OCI-LY7 (cell line): Measurements from ENCODE around the gene LANCL2. TPM values are rescaled to one million over a fixed set of nuclear protein-coding genes. Genes with fewer than 3 reads are reported as not detected.

Experiments used
- BruUV-seq: library from RNA; stranded (reverse); fragments of 400-500 nt; replicated peaks from 2 replicates; lab custom pipeline; 2021; lab: Mats Ljungman, UMichigan
- CTCF ChIA-PET: fragments of 300-600 bp; sonication (Branson Sonifier 250); formaldehyde crosslinking; loops from one replicate; lab custom pipeline; 2022; ENCODE audit warnings: antibody characterized with exemption; ENCODE audit not compliant: unreplicated experiment; lab: Charles Lee
- POLR2A ChIA-PET: fragments of 300-600 bp; sonication (Branson Sonifier 250); formaldehyde crosslinking; loops from one replicate; lab custom pipeline; 2022; ENCODE audit warnings: antibody characterized with exemption; lab: Charles Lee
- DNase-seq: peaks from one replicate; pipeline ENCODE4 v3.0.0-alpha.2; 2015; ENCODE audit warnings: low spot score
- H2AFZ ChIP-seq: fragments of 200-600 bp; sonication (generic), shearing (Covaris generic); 2 replicates; pipeline ENCODE4 v1.6.1; 2014; ENCODE audit warnings: mild to moderate bottlenecking, antibody characterized with exemption, low read length, moderate library complexity
- H3K27ac ChIP-seq: fragments of 200-600 bp; sonication (generic); 2 replicates; pipeline ENCODE4 v1.5.1; 2014; ENCODE audit warnings: mixed run types, low read depth, mild to moderate bottlenecking, moderate library complexity, low read length, inconsistent platforms; ENCODE audit not compliant: poor library complexity, severe bottlenecking
- H3K36me3 ChIP-seq: fragments of 200-600 bp; sonication (generic); 2 replicates; pipeline ENCODE4 v1.6.1; 2014; ENCODE audit warnings: mild to moderate bottlenecking, antibody characterized with exemption, low read length, moderate library complexity, mixed read lengths; ENCODE audit not compliant: insufficient read depth
- H3K4me1 ChIP-seq: fragments of 200-600 bp; sonication (generic); 2 replicates; pipeline ENCODE4 v1.5.1; 2014; ENCODE audit warnings: mild to moderate bottlenecking, low read length; ENCODE audit not compliant: insufficient read depth, poor library complexity, severe bottlenecking
- H3K4me2 ChIP-seq: fragments of 200-600 bp; sonication (generic); 2 replicates; pipeline ENCODE4 v1.6.1; 2014; ENCODE audit warnings: mild to moderate bottlenecking, low read length
- H3K4me3 ChIP-seq: fragments of 200-600 bp; sonication (generic); 2 replicates; pipeline ENCODE4 v1.5.1; 2014; ENCODE audit warnings: mild to moderate bottlenecking, low read depth, low read length; ENCODE audit not compliant: poor library complexity, severe bottlenecking
- H3K79me2 ChIP-seq: fragments of 200-600 bp; sonication (generic); 2 replicates; pipeline ENCODE4 v1.6.1; 2016; ENCODE audit warnings: low read depth, mild to moderate bottlenecking, low read length, moderate library complexity, mixed read lengths; ENCODE audit not compliant: insufficient read depth
- H3K9me2 ChIP-seq: fragments of 200-600 bp; sonication (generic); 2 replicates; pipeline ENCODE4 v1.6.1; 2016; ENCODE audit warnings: mild to moderate bottlenecking, low read length, mixed read lengths; ENCODE audit not compliant: insufficient read depth
- H3K9me3 ChIP-seq: fragments of 200-600 bp; sonication (generic); 2 replicates; pipeline ENCODE4 v1.6.1; 2014; ENCODE audit warnings: mild to moderate bottlenecking, mixed run types, low read length, mixed read lengths
- H4K20me1 ChIP-seq: fragments of 200-600 bp; sonication (generic); 2 replicates; pipeline ENCODE4 v1.6.1; 2014; ENCODE audit warnings: mild to moderate bottlenecking, antibody characterized with exemption, low read length, moderate library complexity, mixed read lengths; ENCODE audit not compliant: insufficient read depth
- CTCF ChIP-seq: fragments of 200-600 bp; sonication (generic); conservative IDR thresholded peaks from 2 replicates; pipeline ENCODE4 v1.5.1; 2014; ENCODE audit warnings: mild to moderate bottlenecking, antibody characterized with exemption, low read length, moderate library complexity, mixed read lengths
- EZH2phosphoT487 ChIP-seq: fragments of 200-600 bp; sonication (generic); IDR thresholded peaks from 2 replicates; pipeline ENCODE4 v1.6.1; 2018; ENCODE audit warnings: low read depth, borderline replicate concordance, mild to moderate bottlenecking, mixed run types, antibody characterized with exemption, low read length, moderate library complexity, mixed read lengths
- intact Hi-C: fragments of 100-400 bp; cut with micrococcal nuclease; formaldehyde crosslinking; loops from one replicate; pipeline ENCODE4 v1.10.0; 2022; ENCODE audit not compliant: unreplicated experiment
- total RNA-seq, 2 experiments: library from RNA; depleted of rRNA in 1 of 2; stranded (reverse); fragments of >200 nt in 1 of 2; shearing (Covaris generic) in 1 of 2; gene quantifications; 2 replicates each; pipeline ENCODE4 v1.2.3, GENCODE V29; 2014 to 2022

The LANCL2 gene
- total RNA-seq, 2 experiments from 2014 or later = 6.5 to 9.5 TPM

- CTCF ChIA-PET = no interaction called here
Measured at GRCh38 chr7:55344840-55345239, 20.3 kb upstream of the LANCL2 start.

GRCh38 chr7:55345292-55345691, 19.8 kb upstream of the LANCL2 start:
- Histone ChIP-seq H3K9me3 (no peaks in the 10 kb centered on the region), H3K4me3 (no peak overlapping the region), H4K20me1 (no peaks in the 10 kb centered on the region), H2AFZ (no peak overlapping the region), H3K36me3 (no peaks in the 10 kb centered on the region), H3K79me2 (no peaks in the 10 kb centered on the region), H3K4me2 (no peak overlapping the region), H3K9me2 (no peaks in the 10 kb centered on the region), H3K4me1 (no peaks in the 10 kb centered on the region), H3K27ac (no peak overlapping the region)
- no TSS peak for BruUV-seq
- POLR2A ChIA-PET = no interaction called here
- TF ChIP-seq EZH2phosphoT487 (no peak), CTCF (no peak)
- intact Hi-C loops = no loop called here
- CTCF ChIA-PET = no interaction called here
- DNase-seq = no peak

More at GRCh38 chr7:55344840-55345239, 20.3 kb upstream of the LANCL2 start:
- no peaks in the 10 kb centered on the region for H3K9me2 ChIP-seq
- TF ChIP-seq CTCF (no peak), EZH2phosphoT487 (no peak)
- H3K36me3 ChIP-seq = no peaks in the 10 kb centered on the region
- H3K4me1 ChIP-seq = no peaks in the 10 kb centered on the region
- POLR2A ChIA-PET = no interaction called here
- no peak for DNase-seq
- H3K4me3 ChIP-seq = no peak overlapping the region
- no peak overlapping the region for H2AFZ ChIP-seq
- H3K4me2 ChIP-seq = no peak overlapping the region
- no peak overlapping the region for H3K27ac ChIP-seq
- no peaks in the 10 kb centered on the region for H3K79me2 ChIP-seq
- intact Hi-C loops = no loop called here
- no peaks in the 10 kb centered on the region for H4K20me1 ChIP-seq
- no peaks in the 10 kb centered on the region for H3K9me3 ChIP-seq
- no TSS peak for BruUV-seq

- Histone ChIP-seq H2AFZ (no peak overlapping the region), H3K9me3 (no peaks in the 10 kb centered on the region), H3K36me3 (no peaks in the 10 kb centered on the region), H4K20me1 (no peaks in the 10 kb centered on the region), H3K27ac (no peak overlapping the region), H3K4me2 (no peak overlapping the region), H3K4me1 (no peaks in the 10 kb centered on the region), H3K79me2 (no peaks in the 10 kb centered on the region), H3K9me2 (no peaks in the 10 kb centered on the region), H3K4me3 (no peak overlapping the region)
- intact Hi-C loops = no loop called here
- CTCF ChIA-PET = no interaction called here
- TF ChIP-seq CTCF (no peak), EZH2phosphoT487 (no peak)
- POLR2A ChIA-PET = no interaction called here
- DNase-seq = no peak
- BruUV-seq = no TSS peak
Measured at GRCh38 chr7:55348502-55348901, 16.6 kb upstream of the LANCL2 start.
